NOMO-1 (cell line): Measurements from ENCODE around the gene MSRB2.

Source experiments
- DNase-seq, 2 experiments: peaks; one replicate each; lab custom pipeline; 2025; ENCODE audit not compliant: unreplicated experiment in 2 of 2; lab: John Stamatoyannopoulos, UW

The MSRB2 gene

DNA sequence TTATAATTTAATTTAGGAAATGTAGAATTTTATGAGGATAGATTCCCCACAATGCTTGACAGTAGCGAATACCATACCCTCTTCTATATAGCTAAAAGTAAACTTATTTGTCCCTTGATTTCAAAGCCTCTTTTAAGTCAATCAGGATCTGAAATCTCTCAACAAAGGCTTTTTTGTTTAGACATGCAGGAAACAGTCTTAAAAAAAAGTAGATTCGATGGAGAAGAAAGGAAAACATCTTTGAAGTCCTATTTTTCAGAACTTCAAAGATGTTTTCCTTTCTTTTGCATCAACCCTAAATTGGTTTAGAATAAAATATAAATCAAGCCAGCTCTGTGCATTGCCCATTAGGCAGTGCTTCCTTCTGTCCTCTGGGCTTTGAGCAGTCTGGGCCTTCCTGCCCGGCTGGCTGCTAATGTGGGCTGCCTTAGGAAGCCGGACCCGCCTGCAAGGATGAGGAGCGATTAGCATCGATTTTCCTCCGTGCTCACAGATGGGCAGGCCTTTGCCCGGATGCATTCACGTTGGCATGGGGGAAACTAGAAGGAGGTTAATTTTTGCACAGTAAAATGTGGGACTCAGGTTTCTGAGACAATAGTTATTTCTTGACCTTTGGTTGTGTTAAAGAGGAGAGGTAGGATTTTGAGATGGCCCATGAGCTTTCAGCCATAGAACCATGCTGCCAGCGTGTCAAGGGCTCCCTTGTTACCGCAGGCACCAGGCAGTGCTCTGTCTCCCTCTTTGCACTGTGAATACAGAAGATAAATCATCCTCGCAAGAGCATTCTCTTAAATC lies 15.5 kb downstream of the MSRB2 start:
- no peak for DNase-seq

DNA sequence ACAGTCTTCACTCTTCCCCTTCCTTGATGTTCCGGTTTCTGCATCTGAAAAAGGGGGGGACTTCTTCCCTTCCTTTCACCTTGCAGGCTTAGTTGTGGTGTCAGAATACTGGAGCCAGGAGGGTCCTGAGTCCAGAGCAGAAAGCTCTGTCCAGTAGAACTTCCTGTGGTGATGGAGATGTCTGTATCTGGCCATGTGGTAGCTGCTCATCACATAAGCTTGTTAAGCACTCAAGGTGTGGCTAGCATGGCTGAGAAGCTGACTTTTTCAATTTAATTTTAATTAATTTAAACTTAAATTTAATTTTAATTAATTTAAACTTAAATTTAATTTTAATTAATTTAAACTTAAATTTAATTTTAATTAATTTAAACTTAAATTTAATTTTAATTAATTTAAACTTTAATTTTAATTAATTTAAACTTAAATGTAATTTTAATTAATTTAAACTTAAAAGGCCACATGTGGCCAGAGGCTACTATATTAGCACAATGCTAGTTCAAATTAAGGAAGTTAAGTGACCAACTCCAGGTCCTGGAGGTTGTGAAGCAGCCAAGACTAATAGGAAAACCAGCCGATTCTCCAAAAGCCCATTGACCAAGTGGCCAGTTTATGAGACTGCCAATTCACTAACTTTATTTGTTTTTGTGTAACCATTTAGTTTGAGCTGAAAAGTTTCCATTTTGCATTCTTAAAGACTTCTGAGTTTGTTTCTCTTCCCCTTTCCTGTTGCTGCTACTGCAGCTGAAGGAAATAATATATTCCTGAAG lies 16.3 kb downstream of the MSRB2 start:
- DNase-seq = no peak

DNA sequence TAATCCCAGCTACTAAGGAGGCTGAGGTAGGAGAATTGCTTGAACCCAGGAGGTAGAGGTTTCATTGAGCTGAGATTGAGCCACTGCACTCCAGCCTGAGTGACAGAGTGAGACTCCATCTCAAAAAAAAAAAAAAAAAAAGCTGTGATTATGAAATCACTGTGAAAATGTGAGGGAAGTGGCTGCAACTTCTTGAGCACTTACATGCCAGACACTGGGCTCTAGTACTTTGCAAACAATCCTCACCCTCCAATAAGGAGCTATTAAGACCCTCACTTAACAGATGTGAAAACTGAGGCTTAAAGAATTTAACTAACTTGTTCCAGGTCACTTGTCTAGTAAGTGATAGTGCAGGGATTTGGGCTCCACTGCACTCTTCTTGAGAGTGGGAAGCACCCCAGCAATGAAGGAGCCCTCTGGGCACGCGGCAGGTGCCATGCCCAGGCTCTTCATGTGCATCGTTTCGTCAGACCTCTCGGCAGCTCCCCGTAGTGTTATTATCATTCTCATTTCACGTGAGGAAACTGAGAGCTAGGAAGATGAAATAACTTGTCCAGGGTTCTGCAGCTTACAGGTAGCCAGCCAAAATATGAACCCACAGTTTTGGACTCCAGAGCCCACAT lies 19.0 kb downstream of the MSRB2 start:
- no peak for DNase-seq

DNA sequence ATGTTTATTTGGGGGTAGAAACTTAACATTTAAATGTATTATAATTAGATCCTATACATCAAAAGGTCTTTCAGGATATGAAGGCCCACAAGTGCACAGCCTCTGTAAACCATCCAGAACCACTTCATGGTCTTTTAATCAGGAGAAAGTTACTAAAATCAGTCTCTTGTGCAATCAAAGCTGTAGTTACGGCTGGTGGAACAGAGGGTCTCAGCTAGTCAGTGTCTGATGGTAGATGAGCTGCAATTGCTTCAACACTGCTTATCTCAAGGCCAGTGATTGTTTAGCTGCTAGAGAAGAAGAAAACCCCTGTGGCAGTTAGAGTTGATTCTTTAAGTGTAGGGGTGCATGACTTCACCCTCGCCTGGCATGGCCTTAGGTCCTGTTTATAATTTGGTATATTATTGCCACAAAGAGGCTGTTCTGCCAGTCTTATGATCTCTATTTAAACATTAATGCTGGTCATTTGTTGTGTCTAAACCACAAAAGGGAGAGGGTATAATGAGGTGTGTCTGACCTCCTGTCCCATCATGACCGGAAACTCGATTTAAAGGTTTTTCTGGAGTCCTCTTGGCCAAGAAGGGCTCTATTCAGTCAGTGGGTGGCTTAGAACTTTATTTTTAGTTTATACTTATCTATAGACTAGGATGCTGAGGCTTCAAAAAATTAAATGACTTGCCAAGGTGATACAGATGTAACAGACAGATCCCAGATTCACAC lies 21.3 kb downstream of the MSRB2 start:
- DNase-seq = no peak

DNA sequence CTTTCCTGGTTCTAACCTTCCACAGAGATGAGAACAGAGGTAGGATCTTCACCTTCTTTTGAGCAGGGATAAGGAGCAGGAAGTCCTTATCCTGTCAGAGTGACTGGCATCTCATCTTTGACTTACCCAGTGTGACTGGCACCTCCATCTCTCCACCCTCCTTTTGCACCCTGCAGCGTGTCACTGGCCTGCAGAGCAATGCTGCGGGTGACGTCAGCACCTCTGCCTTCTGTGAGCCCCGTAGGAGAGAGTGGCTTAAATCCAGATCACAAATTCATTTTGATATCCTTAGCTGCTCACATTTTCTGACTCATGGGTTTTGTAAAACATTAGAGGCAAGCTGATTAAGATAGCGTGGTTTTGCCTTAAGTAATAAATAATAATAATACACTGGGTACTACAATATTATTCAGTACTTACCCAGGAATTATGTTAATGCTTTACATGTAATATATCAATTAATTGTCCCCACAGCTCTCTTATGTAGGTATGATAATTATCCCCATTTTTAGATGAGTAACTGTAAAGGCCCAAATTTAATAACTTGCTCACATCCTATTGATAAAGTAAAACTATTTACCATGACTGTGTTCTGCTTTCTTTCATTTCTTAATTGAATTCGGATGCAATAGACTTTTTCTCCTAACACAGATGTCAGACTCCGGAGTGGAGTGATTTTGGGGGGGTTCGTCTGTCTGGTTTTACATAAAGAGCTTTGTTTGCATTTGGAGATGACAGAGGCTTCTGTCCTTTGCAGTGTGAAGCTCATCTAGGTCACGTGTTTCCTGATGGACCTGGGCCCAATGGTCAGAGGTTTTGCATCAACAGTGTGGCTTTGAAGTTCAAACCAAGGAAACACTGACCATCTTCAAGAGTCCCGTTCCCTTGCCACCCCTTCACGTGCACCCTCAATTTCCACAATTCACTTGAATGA lies 24.9 kb downstream of the MSRB2 start:
- no peak for DNase-seq

DNA sequence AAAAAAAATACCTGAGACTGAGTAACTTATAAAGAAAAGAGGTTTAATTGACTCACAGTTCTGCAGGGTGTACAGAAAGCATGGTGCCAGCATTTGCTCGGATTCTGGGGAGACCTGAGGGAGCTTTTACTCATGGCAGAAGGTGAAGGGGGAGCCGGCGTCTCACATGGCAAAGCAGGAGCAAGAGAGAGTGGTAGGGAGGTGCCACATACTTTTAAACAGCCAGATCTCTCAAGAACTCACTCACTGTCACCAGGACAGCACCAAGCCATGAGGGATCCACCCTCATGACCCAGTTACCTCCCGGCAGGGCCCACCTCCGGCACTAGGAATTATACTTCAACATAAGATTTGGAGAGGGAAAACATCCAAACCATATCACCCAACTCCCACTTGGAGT lies 25.8 kb downstream of the MSRB2 start:
- no peak for DNase-seq

DNA sequence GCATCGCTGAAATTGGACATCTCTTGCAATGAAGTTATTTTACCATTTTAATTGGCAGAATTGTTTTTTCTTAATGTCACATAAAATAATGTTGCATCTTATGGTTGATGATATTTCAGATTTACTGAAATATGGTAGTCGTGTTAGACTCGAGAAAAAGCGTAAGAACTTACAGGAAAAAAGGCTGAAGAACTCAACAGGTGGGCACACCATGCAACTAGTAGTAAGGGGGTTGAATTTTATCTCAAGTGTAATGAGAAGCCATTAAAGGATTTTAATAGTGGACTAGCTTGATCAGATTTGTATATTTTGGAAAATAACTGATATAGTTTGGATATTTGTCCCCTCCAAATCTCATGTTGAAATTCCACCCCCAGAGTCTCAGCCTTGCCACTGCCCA lies 41.1 kb downstream of the MSRB2 start:
- DNase-seq = no peak

DNA sequence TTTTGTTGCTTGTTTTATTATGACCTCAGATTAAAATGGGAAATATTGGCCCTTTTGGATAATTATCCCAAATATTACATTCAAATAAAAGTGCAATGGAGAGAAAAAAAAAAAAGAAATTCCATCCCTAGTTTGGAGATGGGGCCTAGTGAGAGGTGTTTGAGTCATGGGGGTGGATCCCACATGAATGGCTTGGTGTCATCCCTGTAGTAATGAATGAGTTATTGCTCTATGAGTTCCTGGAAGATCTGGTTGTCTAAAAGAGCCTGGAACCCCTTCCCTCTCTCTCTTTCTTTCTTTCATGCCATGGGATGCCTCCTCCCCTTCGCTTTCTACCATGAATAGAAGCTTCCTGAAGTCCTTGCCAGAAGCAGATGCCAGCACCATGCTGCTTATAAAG lies 44.3 kb downstream of the MSRB2 start:
- no peak for DNase-seq

DNA sequence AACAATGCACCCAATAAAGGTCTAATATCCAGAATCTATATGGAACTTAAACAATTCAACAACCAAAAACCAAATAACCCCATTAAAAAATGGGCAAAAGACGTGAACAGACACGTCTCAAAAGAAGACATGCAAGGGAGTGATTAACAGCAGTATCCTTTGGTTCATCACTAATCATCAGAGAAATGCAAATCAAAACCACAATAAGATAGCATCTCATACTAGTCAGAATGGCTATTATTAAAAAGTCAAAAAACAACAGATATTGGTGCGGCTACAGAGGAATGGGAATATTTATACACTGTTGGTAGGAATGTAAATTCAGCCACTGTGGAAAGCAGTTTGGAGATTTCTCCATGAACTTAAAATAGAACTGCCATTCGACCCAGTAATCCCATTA lies 46.6 kb downstream of the MSRB2 start:
- DNase-seq = no peak

DNA sequence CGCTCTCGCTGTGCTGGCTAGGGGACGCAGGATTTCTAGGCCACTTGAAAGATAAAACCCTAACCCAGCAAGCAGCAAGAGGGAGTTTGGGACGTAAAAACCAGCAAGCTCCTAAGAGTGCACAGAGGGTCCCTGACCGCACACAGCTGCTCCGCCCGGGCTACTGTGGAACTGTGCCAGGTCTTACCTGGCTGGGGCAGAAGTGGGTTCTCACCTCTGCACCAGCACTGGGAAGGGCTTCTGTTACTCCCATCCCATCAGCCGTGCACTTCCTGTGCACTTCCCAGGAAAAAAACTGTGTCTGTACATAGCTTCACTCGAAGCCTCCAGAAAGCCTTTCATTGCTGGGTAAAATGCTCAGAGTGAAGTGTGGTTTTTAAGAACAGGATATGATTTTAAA lies 50.9 kb downstream of the MSRB2 start:
- no peak for DNase-seq

DNA sequence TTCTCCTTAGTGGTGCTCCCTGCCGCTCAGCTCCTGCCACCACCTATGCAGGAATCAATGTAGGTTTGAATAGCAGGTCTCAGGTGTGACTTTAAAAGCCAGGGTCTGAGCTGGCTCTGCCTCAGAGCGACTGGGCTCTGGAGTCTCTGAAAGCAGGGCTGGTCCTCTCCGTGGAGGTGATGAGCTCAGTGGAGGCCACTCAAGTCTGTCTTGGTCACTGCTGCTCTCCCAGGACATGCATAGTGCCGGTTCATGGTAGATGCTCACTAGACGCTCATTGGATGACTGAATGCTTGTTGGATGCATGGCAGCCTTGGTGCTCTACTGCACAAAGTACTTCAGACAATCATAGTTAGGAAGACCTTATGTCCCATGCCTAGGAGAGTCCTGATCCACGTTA lies 51.7 kb downstream of the MSRB2 start:
- DNase-seq = no peak

DNA sequence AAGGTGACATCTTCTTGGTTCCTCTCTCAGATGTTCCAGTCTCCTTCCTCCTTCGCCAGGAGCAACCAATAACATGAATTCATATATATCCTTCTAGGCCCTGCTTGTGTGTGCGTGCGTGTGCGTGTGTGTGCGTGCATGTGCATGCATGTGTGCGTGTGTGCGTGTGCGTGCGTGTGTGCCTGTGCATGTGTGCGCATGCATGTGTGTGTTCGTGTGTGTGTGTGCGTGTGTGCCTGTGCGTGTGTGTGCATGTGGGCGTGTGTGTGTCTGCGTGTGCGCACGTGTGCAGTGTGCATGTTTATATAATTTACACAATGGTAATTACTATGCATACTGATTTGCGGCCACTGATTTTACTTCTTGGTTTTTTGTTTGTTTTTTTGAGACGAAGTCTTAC lies 52.8 kb downstream of the MSRB2 start:
- DNase-seq = no peak

DNA sequence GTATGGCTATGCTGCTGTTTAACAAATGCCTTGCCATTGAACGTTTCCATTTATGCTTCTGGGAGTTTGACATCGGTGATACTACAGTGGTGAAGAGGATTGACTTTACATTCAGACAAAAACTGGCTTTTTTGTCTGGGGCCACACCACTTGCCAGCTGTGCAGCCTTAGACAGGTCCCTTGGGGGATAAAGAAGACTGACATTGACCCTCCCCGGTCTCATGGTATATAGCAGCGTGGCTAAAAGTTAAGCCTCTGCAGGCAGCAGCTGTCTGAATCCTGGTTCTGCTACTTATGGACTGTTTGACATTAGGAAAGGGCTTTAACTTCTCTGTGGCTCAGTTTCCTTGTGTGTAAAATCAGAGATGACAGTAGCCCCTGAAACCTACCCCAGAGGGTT lies 54.7 kb downstream of the MSRB2 start:
- DNase-seq = no peak

DNA sequence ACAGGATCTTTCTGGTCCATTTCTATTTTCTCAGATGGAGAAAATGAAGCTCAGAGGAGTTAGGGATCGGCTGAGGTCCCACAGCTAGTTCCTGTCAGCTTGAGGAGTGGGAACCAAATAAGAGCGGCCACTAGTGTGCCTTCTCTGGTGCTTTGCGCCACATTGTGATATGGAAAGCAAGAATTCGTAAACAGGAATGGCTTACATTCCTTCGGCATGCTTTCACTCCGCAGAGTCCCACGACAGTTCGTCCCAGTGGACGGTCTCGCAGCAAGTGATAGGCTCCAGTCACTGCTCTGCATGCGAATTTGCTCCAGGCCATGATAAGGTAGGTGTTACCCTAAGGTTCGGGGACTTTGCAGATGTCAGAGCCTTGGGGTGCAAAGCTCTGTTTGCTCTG lies 55.2 kb downstream of the MSRB2 start:
- DNase-seq = no peak

DNA sequence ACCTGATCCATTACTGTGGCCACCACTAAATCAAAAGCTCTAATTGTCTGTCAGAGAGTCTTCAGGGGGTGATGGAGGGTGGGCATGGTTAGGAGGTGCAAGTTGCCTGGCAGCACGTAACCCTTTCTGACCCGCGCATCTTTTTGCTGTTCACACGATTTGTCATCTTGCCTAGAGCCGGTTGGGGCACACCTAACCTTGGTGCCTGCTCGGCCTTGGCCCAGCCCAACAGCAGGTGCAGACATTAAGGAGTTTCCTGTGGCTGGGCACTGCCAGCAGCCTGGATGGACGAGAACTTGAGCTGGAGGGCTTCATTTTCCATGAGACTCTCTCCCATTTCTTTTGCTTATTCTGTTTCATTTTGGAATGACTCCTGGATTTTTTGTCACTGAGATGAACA lies 55.7 kb downstream of the MSRB2 start:
- no peak for DNase-seq

DNA sequence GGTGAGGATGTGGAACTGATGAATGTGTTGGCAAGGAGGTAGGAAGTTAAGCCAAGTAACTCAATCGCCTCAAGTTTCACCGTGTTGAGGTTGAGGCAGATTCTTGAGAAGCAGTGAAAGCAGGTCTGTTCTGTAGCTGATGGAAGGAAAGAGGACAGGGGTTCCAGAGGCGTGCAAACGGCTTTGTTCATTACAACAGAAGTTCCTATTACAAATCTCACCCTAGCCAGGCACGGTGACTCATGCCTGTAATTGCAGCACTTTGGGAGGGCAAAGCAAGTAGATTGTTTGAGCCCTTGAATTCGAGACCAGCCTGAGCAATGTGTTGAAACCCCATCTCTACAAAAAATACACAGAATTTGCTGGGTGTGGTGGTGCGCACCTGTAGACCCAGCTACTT lies 59.8 kb downstream of the MSRB2 start:
- DNase-seq = peak; percentile 15 to 61

DNA sequence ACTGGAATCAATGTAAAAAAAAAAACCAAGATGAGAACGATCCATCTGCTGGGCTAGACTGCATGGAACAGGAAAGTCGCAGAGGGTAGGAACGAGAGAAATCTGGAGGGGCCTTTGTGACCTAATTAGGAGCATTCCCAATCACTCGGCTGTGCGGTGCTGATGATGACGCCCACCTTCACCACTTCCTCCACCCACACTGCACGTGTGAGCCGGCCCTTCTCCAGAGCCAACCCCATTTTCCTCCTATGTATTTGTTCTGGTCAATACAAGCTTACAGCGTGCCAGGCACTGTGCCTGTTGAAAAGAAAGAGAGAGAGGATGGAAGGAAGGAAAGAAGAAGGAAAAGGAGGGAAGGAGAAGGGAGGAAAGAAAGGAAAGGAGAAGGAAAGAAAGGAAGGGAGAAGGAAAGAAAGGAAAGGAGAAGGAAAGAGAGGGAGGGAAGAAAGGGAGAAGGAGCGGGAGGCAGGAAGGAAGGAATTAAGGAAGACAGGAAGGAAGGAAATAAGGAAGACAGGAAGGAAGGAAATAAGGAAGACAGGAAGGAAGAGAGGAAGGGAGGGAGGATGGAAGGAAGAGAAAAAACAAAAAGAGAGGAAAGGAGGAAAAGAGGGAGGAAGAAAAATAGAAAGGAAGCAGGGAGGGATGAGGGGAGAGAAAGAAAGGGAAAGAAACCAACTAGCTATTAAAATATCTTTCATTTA lies 61.2 kb downstream of the MSRB2 start:
- DNase-seq = no peak

DNA sequence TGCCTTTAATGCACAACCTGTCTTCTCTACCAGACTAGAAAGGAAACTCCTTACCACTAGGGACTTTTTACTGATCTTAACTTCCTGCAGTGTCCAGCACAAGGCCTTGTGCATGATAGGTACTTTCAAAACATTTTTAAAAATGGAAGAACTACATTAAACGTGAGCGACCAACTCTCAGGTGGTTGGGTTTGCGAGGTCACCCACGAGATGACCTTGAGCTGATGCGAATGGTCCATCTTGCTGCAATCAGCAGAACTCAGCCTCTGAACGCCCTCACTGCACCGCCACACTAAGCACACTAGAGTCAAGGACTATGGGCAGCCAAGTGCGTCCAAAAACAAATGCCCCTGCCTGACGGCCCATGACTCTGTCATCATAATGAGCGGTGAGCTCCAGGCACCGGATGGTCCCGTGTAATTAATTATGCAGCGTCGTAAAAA lies 61.9 kb downstream of the MSRB2 start:
- no peak for DNase-seq

DNA sequence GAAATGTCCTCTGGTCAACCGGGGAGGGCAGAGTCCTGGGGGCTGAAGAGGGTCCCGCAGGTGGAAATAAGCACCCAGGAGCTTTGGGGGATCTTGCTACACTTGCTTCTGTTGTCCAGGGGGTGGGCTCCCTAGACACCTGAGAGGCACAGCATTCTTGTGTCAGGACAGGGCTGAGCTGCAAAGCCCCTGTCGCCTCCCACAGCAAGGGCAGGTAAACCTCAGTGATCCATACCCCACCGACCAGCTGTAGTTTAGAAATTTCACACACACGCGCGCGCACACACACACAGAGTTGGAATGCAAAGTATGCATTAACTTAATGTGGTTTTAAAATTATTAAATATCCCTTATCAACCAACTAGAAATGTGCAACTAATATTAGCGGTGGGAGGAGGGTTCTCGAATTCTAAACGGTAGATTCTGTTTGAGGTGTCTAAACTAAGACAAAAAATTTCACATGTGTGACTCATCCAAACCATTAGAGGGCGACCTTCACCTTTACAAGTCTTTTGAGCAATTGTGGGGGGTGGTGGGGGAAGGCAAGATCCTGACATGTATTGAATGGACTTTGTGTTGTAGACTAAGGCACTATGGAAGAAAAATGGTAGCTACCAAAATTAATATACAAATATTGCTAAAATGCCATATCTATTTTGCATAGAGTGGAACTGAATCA lies 62.5 kb downstream of the MSRB2 start:
- DNase-seq = peak in 1 of 2 experiments; percentile 45
